KG1 (cell line): ENCODE results near the gene MRPL52.

Experiments
- DNase-seq: peaks from one replicate; lab custom pipeline; 2025; lab: John Stamatoyannopoulos, UW

Gene MRPL52

DNA sequence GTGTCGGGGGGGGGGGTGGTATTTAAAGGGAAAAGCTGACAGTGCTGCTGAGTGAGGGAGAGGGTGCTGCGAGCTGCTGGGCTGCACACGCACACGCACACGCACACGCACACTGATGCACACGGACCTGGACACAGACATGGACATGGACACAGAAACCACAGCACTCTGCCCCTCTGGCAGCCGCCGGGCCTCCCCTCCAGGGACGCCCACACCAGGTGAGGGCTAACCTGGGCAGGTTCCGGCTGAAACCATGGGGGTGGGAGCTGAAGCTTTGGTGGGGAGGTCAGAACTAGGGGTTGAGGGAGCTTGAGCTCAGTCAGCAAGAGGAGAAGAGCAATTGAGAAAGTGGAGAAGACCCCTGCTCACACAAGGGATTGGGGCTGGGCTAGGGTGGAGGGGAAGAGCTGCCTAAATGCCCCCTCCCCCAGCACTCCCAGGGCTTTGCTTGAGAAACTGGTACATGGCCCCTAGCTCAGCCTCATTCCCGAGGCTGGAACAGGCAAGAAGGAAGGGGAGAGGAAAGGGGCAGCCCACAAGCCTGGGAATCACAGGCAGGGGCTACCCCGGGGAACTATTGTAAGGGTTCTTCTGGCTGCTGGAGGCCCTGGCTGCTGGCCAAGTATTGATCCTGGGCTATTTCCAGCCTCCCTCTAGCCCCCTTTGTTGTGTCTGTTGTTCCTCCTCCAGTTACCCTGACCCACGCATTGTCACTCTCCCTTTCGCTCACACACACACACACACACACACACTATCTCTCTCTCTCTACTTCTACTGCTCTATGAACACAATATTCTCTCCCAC is 53.7 kb downstream of the MRPL52 start, which contains the start of gene REM2:
REM2 (plus strand) TSS at position 50 of the 804 bp plus-strand sequence; CDS start at position 116, 66 bp downstream.
- no peak for DNase-seq

DNA sequence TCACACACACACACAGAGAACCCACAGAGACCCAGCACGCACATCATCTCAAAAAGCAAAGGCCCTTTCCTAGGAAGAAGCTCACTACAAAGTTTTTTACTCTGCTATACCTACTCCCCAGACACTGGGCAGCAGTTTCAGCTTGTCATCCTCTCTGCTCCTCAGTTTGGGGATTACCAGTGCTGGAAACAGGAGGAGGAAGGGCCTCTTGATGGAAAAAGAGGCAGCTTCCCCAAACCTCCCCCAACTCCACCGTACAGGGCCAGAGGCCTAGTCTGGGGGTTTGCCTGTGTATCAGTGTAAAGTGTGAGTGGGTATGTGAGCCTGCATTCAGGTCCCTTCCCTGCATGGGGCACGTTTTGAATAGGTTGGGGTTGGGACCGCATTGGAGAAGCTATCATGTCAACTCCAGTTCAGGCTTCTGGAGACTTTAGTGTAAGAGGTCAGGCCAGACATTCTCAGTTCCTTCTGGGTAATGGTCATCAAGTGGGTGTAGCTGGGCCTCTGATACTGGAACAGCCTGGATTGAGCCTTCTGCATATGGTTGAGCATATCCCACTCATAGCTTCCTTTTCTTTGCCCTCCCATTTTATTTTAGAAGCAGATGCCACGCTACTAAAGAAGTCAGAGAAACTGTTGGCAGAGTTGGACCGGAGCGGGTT is 54.5 kb downstream of the MRPL52 start:
- no peak for DNase-seq
